Suprapubic skin (tissue), 3 donors: ENCODE results near the gene TEX22.

ENCODE experiments used
- POLR2A ChIP-seq, 2 donors: fragments of 450-650 bp; IDR thresholded peaks; one replicate each; pipeline ENCODE4 v1.6.1; 2017; ENCODE audit warnings: antibody characterized with exemption in 2 of 2, mild to moderate bottlenecking in 2 of 2, moderate library complexity in 2 of 2
- TF ChIP-seq, protein P1 (sequence below), 2 donors: fragments of 200-600 bp in 1 of 2; fragments of 450-650 bp in 1 of 2; sonication (generic) in 1 of 2; IDR thresholded peaks; one replicate each; pipeline ENCODE4 v1.5.1; 2016 to 2019; ENCODE audit warnings: antibody characterized with exemption in 2 of 2, mild to moderate bottlenecking in 1 of 2, moderate library complexity in 1 of 2

- TF ChIP-seq, protein P1, sequence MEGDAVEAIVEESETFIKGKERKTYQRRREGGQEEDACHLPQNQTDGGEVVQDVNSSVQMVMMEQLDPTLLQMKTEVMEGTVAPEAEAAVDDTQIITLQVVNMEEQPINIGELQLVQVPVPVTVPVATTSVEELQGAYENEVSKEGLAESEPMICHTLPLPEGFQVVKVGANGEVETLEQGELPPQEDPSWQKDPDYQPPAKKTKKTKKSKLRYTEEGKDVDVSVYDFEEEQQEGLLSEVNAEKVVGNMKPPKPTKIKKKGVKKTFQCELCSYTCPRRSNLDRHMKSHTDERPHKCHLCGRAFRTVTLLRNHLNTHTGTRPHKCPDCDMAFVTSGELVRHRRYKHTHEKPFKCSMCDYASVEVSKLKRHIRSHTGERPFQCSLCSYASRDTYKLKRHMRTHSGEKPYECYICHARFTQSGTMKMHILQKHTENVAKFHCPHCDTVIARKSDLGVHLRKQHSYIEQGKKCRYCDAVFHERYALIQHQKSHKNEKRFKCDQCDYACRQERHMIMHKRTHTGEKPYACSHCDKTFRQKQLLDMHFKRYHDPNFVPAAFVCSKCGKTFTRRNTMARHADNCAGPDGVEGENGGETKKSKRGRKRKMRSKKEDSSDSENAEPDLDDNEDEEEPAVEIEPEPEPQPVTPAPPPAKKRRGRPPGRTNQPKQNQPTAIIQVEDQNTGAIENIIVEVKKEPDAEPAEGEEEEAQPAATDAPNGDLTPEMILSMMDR (IDR thresholded peaks at IDR 0.05) = no peak
- TF ChIP-seq POLR2A (IDR thresholded peaks at IDR 0.05) = no peak
Measured at GRCh38 chr14:105387530-105387922, 10.8 kb upstream of the TEX22 start.
